Hematopoietic multipotent progenitor cell treated with erythropoietin and hydrocortisone succinate and interleukin-3 and kit ligand, for 15 days (in vitro differentiated cells): ENCODE results near the gene ZNF543.
"Not testable (repeated sequence)": the region's sequence is repeated elsewhere in the genome, so short reads cannot be mapped to it uniquely, and the experiment has no call there.

ENCODE experiments used
- DNase-seq: peaks from one replicate; pipeline ENCODE4 v3.0.0-alpha.2; 2015; ENCODE audit warnings: low spot score

ZNF543 gene

DNA sequence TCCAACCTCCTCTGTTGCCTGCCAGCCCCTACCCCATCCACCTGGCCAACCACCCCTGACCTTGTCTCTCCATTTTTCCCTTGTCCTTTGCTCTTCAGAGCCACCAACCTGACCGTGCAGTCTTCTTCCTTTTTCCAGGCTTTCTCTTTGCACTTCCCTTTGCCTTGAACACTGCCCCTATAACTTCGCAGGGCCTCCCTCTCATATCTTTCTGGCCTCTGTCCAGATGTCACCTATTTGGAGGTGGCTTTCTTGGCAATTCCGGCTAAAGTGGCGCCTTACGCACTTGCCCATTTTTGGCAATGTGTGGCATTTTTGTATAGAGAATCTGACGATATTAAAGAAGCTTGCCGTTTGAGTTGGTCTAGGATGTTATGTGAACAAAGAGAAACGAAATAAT, 844 bp downstream of the ZNF543 start:
- no peak for DNase-seq

DNA sequence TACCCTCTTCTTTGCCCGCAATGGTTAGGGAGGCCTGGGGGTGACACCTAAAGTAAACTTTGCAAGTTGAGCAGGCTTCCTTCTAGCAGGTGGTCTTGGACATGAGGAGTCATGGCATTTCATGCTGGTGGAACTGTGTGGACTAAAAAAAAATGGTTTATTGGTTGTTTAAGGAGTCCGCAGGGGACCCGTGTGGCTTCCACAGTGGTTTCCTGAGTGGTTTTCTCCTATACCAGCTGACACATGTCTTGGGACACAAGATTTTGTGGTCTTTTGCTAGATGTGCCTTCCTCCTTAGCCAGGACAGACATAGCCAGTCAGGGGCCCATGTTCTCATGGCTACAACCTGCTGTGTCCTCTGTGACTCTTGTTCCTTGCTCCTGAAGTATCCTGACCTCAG, 1.5 kb downstream of the ZNF543 start:
- no peak for DNase-seq

DNA sequence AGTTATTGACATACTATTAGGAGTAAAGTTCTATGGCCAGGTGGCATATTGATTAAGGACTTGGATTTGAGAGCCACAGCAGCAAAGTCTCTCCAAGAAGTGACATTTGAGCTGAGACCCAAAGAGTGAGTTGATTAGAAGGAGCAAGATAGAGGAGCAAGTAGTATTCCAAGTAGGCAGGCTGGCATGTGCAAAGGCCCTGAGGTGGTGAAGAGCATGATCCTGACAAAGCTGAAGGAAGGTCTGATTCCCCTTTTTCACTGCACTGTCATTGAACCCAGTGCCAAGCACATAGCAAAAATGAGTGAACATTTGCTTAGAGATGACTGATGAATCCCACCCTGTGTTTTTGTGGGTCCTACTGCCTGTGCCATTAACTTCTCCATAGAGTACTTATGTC, 4.7 kb downstream of the ZNF543 start:
- no peak for DNase-seq

DNA sequence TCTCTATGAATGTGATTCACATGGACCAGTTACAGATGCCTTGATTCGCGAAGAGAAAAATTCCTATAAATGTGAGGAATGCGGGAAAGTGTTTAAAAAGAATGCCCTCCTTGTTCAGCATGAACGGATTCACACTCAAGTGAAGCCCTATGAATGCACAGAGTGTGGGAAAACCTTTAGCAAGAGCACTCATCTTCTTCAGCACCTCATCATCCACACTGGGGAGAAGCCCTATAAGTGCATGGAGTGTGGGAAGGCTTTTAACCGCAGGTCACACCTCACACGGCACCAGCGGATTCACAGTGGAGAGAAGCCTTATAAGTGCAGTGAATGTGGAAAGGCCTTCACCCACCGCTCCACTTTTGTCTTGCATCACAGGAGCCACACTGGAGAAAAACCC, 7.7 kb downstream of the ZNF543 start:
- DNase-seq, result no peak

DNA sequence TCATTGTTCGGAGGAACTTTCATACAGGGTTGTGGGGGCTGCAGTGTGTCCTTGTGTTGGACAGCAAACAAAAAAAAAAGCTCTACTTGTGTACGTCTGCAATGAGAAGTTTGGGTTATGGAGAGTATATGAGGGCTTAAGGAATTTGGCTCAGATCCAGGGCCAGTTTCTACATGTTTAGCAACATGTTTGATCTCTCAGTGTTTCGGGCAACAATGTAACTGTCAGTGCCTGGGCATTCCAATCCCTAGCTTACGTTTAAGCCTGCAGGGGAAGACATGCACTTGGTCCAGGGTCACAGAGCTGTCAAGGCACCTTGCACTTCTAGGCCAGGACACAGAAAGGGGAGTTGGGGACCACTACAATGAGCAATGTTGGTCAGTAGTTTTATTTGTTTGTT, 13.9 kb downstream of the ZNF543 start:
- DNase-seq, result no peak

DNA sequence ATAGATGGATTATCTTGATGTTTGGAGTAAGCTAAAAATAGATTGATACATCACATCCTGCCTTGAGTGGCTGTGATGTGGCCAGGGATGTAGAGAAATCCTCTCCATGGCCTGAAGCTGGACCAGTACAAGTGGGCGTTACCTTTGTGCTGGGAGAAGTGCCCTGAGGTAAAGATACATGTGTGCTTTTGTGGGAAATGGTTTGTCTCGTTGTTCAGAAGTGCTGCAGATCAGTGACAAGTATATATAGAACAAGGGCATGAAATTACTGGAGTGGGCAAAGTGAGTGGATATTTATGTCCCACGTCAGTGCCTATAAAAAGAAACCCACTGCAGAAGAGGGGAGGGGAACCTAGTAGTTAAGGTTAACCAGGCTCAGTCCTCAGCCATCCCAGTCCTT, 18.6 kb downstream of the ZNF543 start:
- no peak for DNase-seq

DNA sequence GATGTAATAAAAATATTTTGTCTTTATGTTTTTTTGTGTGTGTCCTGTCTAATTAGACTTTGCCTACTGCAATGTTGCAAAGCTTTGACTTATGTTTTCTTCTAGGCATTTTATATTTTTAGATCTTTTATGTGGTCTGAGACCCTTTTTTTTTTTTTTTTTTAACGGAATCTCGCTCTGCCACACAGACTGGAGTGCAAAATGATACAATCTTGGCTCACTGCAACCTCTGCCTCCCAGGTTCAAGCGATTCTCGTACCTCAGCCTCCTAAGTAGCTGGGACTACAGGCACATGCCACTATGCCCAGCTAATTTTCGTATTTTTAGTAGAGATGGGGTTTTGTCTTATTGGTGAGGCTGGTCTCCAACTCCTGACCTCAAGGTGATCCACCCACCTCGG, 22.3 kb downstream of the ZNF543 start:
- no peak for DNase-seq

DNA sequence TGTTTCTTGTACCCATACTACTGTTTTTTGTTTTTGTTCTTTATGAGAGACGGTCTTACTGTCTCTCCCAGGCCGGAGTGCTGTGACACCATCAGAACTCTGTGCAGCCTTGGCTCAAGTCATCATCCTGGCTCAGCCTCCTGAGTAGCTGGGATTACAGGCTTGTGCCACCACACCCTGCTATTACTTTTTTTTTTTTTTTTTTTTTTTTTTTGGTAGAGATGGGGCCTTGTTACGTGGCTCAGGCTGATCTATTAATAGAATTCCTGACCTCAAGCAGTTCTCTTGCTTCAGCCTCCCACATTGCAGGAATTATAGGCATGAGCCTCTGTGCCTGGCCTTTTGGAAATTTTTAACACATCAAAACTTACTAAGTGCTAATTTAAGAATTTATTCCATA, 27.9 kb downstream of the ZNF543 start:
- DNase-seq, result no peak

DNA sequence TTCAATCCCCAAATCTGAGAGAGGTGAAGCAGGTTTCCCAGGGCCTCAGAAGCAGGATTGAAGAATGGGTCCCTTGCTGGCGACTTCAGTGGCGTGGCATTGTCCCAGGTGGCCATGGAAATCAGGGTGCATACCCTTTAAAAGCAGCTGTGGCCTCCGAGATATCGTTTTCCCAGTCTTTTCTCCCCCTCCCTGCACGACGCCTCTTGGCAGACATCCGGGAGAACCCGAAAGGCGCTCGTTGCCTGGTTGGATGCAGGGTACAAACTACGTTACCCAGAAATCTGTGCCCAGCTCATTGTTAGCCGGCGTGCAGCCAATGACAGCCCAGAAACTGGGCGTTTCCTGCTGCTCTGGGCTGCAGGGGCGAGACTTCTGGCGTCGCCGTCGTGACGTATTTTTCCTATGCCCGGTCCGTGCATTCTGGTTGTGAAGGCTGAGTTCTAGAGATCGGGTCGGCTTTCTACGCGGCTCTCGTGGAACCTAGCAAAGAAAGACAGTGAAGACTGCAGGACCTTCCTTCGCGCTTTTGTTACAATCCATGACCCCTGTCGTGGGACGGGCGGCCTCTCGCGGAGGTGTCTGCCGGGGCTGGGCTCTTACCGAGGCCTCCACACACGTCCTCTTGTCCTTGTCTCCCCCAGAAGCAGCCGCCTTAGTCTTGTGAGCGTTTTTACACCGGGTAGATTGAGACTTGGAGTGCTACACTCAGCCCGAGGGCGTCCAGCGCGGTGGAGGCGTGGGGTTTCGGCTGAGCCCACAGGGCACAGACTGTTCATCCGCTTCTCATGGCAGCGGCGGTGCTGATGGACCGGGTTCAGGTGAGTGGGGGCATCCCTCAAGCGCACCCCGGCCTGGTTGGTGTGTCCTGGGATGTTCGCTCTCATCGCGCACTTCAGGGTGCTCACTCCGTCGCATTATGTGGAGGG, 30.9 kb downstream of the ZNF543 start, which contains the start of gene ZNF304:
Gene ZNF304, plus strand, starts transcription at position 395 of the 929 bp plus-strand sequence. Its CDS starts 394 bp downstream, at position 789.
- peak; percentile 92 for DNase-seq

DNA sequence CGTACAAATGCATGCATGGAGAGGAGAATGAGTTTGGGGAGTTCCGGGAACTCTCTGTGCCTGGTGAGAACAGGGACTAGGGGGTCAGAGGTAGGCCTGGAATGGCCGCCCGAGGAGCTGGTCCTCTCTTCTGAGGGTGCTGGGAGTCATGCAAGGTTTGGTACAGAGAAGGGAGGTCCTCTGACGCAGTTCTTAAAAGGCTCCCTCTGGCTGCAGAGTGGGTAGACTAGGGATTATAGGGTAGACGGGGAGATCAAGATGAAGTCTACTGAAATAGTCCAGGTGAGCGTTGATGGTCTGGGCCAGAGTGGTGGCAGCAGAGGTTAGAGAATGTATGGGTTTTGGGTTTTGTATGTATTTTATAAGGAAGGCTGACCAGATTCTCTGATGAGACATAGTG, 31.6 kb downstream of the ZNF543 start:
- peak; percentile 17 for DNase-seq

DNA sequence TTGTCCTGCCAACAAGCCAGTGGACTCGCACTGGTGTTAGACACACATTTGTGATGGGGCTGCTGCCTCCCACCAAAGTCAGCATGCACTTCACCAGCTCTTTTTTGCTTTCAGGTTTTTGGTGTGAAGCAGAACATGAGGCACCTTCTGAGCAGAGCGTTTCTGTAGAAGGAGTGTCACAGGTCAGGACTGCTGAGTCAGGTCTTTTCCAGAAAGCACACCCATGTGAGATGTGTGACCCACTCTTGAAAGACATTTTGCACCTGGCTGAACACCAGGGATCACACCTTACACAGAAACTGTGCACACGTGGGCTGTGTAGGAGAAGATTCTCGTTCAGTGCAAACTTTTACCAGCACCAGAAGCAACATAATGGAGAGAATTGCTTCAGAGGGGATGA, 35.6 kb downstream of the ZNF543 start:
- DNase-seq, result no peak

DNA sequence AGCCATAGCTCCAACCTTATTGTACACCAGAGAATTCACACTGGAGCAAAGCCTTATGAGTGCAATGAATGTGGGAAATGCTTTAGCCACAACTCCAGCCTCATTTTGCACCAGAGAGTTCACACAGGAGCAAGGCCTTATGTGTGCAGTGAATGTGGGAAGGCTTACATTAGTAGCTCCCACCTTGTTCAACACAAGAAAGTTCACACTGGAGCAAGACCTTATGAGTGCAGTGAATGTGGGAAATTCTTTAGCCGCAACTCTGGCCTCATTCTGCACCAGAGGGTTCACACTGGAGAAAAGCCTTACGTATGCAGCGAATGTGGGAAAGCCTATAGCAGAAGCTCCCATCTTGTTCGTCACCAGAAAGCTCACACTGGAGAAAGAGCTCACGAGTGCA, 37.1 kb downstream of the ZNF543 start:
- DNase-seq, result no peak

DNA sequence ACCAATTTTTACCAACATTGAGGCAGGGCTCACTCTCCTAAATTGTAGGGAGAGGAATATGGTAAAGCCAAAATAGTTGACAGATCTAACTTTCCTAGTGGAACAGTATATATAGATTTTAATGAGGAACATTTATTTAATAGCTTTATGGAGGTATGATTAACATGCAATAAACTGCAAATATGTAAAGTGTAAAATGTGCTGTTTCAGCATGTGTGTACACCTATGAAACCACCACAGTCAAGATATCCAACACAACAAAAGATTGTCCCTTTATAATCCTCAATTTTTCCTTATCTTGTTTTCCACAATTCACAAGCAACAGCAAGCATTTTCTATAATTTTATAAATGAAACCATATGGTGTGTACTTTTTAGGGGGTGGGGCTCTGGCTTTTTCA, 39.0 kb downstream of the ZNF543 start:
- no peak for DNase-seq

DNA sequence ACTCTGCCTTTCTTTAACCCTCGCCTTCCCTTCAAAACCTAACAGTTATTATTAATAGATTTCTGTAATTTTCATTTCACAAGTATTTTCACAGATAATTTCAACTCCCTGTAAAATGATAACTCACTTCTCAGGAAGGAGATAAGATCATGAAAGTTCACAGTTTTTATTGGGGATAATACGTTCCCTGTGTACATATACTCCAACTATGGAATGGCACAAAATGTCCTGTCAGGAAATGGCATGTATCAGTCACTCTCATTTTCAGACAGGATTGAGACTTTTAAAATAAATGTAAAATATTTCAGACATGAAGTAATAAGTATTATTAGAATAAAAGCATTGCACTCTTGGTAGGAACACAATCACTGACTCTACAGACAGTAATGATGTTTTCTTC, 42.1 kb downstream of the ZNF543 start:
- no peak for DNase-seq

DNA sequence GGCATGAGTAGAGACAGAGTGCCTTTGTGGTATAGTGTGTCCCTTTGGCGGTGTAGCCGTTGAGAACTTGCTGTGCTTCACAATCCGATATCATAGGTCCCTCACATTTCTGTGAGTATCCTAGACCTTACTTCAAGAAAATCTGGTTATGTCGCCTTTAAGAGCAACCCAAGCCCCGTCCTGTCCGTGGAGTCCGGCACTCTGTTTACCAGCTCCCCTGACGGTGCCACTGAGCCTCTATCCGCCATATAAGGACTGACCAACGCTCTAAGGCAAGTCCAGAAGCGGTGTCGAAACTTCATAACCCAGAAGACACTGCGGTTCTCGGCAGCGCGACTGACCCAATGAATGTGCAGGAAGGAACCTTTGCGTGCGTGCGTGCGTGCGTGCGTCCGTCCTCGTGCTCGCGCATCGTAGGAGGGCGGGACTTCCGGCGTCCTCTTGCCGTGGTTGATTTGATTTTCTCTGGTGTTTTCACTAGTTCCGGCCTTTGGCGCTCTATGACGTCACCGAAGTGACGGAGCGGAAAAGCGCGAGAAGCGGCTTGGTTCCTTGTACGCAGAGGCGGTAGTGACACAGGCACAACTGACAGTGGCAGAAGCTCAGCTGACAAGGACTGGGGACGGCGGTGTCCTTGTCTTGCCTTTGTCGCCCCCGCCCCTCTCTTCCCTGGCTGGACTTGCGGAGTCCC, 42.9 kb downstream of the ZNF543 start, which contains the start of the genes TRAPPC2B and ZNF547:
Gene TRAPPC2B, plus strand, starts transcription at position 555 of the 691 bp plus-strand sequence. CDS start 1,283 bp downstream, outside the sequence.
Gene ZNF547, plus strand, starts transcription at position 555 of the 691 bp plus-strand sequence. CDS start 5,005 bp downstream, outside the sequence.
- peak; percentile 99 for DNase-seq

DNA sequence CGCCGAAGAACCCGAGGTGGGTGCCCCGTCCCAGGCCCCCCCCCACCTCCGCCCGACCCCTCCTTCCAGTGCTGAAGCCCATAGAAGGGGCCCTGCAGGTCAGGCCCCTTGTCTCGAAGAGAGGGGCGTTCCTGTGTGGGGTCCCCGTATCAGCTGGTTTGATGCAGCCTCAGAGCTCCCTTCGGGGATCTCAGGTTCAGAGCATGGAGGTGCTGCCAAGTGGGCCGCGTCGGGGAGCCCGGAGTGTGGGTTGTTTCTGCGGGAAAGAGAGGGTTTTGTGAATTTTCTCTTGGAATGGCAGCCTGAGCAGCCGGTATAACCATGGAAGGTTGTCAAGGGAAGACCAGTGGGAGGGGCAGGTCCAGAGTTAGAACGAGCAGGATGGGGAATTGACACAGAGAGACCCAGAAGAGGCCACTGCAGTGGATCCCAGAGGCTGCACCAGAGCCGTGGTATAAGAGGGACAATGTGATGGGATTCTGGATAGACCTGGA, 43.5 kb downstream of the ZNF543 start:
- DNase-seq, result no peak

DNA sequence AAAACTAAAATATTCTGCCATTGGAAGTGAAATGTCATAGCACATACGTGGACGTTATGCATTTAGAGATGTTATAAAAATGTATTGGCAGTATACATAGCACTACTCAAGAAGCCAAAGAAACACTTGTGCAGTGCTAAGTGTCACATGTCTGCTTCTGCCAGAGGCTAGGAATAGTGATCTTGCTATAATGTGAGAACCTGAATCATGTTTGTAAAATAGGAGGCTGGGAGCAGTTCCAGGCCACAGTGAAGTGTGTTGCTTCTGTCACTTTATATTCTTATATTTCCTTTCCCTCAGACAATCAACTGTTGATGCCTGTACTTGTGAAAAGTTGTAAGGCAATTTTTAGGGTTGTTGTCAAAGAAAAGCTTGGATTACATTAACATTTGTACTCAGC, 46.5 kb downstream of the ZNF543 start:
- DNase-seq, result no peak

DNA sequence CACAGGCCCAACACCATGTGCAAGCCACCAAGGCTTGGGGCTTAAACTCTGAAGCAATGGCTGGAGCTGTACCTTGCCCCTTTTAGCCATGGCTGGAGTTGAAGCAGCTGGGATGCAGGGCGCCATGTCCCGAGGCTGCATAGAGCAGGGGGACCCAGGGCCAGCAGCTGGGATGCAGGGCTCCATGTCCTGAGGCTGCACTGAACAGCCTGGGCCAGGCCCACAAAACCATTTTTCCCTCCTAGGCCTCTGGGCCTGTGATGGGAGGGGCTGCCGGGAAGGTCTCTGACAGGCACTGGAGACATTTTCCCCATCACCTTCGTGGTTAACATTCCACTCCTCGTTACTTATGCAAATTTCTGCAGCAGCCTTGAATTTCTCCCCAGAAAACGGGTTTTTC, 53.9 kb downstream of the ZNF543 start:
- no peak for DNase-seq

DNA sequence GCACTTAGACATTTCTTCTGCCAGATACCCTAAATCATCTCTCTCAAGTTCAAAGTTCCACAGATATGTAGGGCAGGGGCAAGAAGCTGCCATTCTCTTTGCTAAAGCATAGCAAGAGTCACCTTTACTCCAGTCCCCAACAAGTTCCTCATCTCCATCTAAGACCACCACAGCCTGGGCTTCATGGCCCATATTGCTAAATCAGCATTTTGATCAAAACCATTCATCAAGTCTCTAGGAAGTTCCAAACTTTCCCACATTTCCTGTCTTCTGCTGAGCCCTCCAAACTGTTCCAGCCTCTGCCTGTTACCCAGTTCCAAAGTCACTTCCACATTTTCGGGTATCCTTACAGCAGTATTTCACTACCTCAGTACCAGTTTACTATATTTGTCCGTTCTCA, 54.4 kb downstream of the ZNF543 start:
- DNase-seq, result not testable (repeated sequence)

DNA sequence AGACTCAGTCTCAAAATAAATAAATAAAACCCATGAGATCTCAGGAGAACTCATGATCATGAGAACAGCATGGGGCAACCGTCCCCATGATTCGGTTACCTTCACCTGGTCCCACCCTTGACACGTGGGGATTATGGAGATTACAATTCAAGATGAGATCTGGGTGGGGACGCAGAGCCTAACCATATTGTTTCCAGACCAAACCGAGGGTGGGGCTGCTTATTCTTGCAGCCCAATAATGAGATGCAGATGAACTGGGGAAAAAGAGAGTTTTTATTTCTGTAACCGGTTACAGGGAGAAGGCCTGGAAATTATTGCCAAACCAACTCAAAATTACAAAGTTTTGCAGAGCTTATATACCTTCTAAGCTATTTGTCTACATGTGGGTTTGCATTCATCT, 55.9 kb downstream of the ZNF543 start:
- DNase-seq, result no peak

DNA sequence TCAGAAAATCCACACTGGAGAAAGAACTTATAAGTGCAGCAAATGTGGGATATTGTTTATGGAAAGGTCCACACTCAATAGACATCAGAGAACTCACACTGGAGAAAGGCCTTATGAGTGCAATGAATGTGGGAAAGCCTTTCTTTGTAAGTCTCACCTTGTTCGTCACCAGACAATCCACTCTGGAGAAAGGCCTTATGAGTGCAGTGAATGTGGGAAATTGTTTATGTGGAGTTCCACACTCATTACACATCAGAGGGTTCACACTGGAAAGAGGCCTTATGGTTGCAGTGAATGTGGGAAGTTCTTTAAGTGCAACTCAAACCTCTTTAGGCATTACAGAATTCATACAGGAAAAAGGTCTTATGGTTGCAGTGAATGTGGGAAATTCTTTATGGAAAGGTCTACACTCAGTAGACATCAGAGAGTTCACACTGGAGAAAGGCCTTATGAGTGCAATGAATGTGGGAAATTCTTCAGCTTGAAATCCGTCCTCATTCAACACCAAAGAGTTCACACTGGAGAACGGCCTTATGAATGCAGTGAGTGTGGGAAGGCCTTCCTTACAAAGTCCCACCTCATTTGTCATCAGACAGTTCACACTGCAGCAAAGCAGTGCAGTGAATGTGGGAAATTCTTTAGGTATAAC, 57.4 kb downstream of the ZNF543 start:
- DNase-seq, result no peak
